GM21723 (cell line): ENCODE measurements around the gene ODAD4.
A peak's percentile ranks its signal among the peaks of the same experiment; 100 is the strongest.

ENCODE experiments used
- ATAC-seq: cut with Tn5 transposase; IDR thresholded peaks from one replicate; pipeline ENCODE4 v1.9.1; 2021; ENCODE audit warnings: mild to moderate bottlenecking, moderate library complexity; ENCODE audit not compliant: unreplicated experiment

ODAD4 gene

DNA sequence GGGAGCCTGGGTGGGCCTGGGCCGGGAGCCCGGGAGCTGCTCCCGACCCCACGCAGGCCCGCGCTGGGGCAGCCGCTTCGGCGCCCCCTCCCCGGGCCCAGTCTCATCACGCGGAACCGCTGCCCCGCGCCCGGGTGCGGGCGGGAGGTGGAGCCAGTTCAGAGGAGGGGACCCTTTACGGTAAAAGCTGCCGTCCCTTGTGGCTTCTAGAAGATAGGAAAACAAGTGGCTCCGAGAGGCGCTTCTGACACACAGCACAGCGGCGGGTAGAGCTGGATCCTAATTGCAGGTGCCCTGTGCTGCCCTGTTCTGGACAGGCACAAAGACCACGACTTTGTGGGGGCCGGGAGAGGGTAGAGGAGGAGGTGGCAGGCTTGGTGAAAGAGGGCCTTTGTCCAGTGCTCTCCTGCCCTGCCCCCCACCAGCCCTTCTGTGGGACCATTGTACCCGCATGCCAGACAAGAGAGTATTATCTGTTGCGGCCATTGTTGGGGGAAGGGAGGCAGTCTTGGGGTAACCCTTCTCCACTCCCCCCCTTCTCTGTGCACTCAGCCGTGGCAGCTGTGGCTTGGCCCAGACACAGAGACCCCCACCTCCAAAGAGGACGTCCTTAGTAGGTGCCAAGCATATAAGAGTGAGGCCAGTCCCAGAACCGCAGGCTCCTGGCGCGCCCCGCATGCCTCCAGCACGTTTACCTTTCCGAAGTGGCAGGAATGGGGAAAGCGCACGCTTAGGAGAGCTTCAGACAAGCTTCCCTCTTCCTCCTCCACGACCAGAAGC, 36.9 kb downstream of the ODAD4 start:
- ATAC-seq: peak; percentile 11

DNA sequence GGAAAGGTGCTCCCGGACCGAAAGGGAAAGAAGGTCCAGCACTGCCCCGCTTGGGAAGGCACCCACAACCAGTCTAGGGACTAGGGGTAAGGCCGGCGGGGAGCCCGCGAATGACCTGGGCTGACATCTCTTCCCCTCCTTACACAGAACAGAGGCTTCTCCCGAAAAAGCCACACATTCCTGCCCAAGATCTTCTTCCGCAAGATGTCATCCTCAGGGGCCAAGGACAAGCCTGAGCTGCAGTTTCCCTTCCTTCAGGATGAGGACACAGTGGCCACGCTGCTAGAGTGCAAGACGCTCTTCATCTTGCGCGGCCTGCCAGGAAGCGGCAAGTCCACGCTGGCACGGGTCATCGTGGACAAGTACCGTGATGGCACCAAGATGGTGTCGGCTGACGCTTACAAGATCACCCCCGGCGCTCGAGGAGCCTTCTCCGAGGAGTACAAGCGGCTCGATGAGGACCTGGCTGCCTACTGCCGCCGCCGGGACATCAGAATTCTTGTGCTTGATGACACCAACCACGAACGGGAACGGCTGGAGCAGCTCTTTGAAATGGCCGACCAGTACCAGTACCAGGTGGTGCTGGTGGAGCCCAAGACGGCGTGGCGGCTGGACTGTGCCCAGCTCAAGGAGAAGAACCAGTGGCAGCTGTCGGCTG, 37.6 kb downstream of the ODAD4 start:
- ATAC-seq: no peak

DNA sequence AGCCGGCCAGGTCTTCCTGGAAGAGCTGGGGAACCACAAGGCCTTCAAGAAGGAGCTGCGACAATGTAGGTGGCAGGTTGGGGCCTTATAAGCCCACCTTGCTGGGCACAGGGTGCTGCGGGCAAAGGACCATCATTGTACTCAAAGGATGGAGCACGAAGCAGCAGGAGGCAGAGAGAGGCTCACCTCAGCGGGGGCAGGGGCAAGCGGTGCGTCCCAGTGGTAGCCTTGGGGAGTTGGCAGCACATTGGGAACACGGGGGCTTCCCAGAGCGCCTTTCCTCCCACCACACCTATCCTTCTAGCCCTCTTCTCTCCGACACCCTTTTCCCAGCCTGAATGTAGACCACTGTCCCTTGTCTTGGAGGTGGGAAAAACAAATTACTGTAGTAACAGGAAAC, 38.3 kb downstream of the ODAD4 start:
- no peak for ATAC-seq

DNA sequence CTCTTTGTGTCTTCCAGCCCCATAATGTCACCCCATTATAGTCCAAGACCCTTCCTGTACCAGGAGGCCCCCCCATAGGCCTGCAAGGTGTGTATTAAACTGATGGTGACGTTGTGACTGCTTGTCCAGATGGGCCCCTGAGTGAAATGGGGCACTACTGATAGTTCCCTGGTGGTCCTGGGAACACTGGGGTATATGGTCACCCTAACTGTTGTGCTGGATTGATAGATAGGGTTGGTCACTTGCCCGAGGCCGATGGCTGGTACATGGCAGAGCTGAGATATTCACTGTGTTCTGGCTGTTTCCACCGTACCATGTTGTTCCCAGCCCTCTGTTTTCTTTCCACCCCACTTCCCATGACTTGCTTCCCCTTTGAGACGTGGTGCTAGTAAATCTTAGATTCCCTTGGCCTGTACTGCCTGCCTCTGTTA, 40.5 kb downstream of the ODAD4 start:
- ATAC-seq: no peak

DNA sequence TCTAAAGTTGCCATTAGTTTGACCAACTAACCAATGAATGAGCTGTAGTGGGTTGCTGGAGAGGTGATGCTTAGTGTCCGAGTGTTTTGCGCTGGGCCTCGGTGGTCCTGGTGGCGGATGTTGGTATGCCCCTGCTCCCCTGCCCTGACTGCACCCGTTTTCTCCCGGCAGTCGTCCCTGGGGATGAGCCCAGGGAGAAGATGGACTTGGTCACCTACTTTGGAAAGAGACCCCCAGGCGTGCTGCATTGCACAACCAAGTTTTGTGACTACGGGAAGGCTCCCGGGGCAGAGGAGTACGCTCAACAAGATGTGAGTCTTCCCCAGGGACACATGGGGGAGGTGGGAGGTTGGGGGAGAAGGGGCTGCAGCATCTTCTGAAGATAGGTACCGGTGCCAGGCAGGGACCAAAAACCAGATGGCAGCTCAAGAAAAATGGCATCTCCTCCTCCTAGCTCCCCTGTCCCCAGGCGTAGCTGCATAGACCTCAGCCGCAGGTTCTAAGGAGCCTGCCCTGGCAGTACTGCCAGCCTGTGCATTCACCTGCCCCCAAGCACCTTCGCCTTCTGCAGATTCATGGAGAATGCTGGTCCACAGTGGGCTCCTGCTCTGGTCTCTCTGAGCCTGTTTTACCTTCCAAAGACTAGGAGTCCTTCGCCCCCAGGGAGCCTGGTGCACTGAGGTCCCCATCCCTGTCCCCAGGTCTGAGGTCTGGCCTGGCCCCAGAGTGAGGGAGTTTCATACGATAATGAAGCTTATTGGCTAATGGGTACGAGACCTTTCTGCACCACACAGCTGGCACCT, 41.5 kb downstream of the ODAD4 start:
- ATAC-seq: no peak

DNA sequence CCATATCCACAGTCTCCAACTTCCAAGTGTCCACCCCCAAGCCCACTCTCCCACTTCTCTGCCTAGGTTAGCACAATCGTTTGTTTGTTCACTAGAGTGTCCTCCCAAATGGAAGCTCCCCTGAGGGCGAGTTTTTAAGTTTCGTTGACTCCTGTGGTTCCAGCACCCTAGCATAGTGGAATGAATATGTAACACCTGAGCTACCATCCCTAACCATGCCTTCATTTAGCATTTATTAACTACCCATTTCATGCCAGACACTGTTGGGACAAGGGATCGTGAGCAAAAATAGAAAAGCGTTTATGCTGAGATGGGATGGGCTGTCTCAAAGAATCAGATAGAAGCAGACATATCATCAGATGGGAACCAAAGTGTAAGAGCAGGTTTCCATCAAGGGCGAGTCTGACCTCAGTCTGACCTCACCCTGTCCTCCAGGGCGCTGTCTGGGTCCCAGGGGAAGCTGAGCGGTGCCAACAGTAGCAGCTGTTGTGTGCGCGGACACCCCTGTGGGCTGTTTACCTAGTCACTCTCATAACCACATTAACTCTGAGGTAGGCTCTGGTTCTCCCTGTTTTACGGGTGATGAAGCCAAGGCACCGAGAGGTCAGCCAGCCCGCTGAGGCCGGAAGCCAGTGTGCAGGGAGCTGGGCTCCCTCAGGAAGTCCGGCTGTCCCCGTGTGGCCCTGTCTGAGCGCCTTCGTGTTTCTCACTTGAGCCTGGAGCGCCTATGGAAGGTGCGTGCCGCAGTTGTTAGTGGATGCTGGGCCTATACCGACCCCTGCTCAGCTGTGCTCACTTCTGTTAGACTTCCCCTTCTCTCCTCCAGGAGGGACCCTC, 42.4 kb downstream of the ODAD4 start:
- no peak for ATAC-seq

DNA sequence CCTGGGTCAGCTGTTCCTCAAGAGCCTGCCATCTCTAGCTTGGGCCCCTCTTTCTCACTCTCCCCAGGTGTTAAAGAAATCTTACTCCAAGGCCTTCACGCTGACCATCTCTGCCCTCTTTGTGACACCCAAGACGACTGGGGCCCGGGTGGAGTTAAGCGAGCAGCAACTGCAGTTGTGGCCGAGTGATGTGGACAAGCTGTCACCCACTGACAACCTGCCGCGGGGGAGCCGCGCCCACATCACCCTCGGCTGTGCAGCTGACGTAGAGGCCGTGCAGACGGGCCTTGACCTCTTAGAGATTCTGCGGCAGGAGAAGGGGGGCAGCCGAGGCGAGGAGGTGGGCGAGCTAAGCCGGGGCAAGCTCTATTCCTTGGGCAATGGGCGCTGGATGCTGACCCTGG, 43.0 kb downstream of the ODAD4 start:
- ATAC-seq: no peak

DNA sequence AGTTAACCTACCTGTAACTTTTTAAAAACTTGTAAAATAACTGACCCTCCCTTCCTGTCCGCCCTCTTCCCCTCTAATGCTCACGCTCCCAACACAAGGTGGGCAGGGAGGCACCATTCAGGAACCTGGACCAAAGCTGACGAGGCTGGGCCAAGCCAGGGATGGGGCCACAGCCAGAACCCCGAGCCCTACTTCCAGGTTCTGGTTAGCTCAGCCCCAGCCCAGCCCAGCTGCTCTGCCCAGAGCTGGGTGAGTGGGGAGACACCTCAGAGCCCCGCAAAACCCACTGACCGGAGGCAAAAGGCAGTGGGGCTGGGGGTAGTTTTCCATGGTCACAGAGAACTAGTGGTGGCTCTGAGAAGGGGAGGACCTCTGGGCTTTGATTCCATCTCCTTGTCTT, 43.6 kb downstream of the ODAD4 start:
- no peak for ATAC-seq

DNA sequence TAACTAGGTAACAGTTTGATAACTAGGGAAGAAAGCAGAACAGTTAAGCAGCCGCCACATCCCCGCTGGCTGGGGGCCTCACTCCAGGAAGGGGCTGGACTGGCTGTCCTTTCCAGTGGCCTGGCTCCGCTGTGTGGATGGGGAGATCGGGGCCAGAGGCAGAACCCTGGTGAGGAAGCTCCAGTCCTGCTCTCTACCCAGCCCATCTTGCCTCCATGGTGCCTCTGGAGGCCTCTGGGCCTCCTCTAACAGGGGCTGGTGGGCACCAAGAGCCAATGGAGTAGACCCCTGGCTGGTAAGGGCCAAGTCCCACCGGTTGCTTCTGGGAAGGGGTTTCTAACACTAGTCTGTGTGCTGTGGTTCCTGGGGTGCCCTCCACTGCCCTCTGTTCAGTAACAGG, 44.2 kb downstream of the ODAD4 start:
- no peak for ATAC-seq

DNA sequence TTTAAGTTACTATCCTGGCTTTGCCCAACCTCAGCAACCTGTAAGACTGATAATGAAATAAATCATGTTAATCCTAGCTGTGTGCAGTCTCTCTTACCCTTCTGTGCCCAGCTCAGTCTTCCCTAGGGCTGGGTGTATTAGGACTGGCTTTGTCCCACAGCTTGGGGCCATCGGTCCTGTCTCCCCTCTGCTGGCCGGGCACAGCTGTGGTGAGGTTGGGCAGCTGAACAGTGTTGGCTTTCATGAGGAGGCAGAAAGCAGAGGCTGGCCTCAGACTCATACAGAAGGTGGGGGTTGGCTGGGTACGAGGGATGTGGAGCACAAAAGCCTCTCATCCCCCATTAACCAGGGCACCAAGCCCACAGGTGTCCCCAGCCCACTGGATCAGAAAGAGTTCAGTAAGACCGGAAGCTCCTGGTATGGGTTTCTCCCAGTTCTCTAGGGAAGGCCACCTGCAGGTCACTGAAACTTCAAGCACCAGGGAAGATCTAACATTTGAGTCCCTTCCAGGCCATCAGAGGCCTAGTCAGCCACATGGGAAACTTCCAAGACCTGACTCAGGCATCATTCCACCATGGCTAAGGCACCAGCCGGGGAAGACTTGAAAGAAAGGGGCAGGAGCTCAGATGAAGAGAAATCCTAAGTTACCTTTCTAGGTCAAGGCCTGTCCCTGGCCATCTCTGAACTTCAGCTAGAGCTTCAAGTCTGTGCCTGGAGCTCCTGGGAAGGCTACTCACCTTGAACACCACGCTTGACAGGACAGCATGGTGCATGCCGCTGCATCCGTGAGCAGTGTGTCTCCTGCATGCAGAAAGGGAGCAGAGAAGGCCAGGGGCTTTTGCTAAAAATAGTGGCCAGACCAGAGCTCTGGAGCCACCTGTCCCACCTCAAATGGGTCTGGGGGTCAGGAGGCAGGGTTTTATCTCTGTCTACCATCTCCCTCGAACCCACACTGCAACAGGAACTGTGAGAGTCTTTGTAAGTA, 45.0 kb downstream of the ODAD4 start:
- no peak for ATAC-seq

DNA sequence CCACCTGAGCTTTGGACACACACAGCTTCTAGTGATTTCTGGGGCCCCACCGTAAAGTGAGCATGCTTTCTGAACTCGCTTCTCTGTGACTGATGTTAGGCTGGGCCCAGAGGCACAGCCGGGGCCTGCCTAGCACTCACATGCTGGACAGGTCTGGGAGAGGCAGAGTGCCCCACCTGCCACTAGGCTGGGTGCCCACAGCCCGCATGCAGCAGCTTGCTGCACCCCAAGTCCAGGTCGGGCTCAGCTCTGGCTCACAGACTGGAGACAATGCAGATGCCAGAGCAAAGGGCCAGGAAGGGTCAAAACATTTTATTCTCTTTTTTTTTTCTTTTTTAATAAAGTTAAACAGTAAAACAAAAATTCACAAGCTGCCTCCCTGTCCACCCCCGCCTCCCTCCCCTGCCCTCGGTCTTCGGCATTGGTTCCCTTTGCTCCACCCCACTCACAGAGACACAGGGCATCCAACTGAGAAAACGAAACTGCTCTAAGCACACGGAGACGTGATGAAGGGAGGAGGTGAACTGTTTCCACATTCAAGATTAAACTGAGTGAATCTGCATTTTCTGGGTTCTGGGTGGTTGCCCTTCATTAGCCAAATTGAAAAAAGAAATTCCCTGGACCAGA, 45.8 kb downstream of the ODAD4 start:
- no peak for ATAC-seq

DNA sequence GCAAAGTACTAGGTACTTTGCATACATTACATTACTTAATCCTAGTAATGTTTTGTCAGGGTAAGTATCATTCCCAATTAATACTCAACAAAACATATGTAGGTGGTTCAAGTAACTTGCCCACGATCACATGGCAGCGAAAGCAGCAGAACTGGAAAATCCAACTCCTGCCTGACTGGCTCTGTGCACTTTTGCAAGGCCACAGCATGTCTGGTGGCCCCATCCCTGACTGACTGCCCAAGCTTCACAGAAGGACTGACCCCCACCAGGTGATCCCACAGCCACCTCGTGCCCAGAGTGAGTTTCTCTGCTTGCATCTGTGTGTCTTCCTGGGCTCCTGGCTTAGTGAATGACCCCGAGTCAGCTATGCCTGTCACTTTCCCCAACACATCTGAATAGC, 47.6 kb downstream of the ODAD4 start:
- no peak for ATAC-seq

DNA sequence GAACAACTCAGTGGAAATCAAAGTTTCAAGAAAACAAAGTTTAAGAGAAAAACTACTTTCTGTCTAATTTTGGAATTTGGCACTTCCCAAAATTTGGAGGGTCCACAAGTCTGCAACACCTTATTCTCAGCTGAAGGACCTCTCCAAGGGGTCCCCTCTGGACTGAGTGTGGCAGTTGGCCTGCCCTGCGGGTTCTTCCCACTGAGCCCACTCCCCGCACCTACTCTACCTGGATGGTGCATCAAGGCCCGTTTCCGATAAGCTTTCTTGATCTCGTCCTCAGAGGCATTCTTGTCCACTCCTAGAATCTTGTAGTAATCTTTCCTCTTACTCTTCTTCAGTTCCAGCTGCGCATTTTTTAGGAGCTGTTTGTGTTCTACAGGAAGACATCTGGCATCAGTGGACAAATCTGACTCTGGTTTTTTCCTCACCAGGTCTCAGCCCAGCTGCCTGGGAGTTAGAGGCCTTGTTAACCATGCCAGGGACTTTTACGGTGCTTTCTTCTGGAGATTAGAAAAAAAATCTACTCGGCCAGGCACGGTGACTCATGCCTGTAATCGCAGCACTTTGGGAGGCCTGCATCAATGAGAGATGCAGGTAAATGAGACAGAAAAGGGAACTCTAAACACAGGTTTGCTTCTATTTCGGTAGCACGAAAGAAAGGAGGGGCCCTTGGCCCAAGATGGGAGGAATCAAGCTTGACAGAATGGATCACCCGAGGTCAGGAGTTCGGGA, 51.8 kb downstream of the ODAD4 start:
- ATAC-seq: no peak

DNA sequence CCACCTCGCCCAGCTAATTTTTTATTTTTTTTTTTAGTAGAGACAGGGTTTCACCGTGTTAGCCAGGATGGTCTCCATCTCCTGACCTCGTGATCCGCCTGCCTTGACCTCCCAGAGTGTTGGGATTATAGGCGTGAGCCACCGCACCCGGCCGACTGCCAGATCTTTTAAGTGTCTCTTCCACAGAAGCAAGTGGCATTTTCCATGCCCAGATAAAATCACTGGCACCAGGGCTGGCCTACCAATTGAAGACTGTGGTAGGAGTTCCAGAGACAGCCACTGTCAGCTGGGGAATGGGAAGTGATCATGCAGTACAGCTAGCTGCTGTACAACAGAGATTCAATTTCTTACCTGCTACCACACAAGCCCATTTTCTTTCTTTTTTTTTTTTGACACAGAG, 54.0 kb downstream of the ODAD4 start:
- no peak for ATAC-seq

DNA sequence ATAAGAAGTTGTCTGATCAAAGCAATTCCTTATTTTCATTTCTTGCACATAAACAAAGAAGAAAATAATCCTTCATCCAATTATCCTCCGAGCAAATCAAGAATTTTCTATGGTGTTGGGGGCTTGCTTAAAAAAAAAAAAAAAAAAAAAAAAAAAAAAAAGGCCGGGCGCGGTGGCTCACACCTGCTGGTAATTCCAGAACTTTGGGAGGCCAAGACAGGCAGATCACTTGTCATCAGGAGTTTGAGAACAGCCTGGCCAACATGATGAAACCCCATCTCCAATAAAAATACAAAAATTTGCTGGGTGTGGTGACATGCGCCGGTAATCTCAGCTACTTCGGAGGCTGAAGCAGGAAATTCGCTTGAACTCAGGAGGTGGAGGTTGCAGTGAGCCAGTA, 55.5 kb downstream of the ODAD4 start:
- no peak for ATAC-seq

DNA sequence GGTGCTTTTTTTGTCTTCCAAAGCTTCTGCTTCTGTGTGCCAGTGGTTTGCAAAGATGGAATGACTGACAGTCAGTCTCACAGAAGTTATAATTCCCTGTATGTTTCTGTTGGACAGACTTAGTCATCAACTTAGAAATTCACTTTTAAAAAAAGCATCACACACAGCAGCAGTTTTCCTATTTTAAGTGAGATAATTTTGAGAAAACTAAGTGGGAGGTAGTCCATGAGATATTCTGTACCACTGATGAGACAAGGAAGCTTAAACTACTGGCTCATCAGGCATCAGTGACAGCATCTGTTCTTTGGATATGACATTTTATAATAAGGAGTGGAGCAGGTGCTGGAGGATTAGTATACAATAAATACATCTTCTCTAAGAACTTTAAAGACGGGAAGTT, 56.2 kb downstream of the ODAD4 start:
- no peak for ATAC-seq

DNA sequence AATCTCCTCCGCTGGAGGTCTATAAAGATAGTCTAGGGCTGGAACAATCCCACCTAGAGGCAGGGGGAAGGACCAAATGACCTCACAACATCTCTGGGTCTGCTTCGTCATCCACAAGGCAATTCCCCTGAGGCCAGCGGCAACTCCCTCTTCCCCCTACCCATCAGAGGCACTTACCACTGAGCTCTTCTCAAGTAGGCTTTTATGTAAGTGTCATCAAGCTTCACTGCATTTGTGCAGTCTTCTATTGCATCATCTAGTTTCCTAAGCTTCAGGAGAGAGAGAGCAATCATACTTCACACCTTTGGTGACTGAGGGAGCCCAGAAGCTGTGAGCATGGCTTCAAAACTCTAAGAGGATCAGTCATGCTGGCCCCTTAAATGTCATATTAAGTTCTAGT, 57.2 kb downstream of the ODAD4 start:
- ATAC-seq: no peak

DNA sequence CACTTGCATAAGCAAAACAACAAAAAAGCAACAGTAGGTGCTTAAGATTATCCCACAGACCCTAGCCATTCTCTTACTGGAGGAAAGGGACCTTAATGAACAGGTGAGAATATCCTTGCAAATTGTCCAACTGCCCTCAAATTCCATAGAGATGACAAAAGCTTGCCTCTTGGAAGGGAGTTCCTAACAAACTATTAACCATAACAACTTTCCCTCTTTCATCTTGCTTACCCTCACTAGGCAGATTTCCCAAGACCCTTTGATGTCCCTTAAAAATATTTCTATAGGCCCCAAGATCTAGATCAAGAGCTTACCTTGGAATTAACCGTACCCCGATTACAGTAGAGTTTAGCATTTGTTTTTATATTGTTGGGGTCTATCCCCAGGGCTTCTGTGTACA, 58.0 kb downstream of the ODAD4 start:
- ATAC-seq: no peak
